Body of pancreas (tissue), 4 donors: Measurements from ENCODE around the gene CISD3. TPM values are rescaled to one million over a fixed set of nuclear protein-coding genes. Genes with fewer than 3 reads are reported as not detected.

ENCODE experiments used
- ATAC-seq: fragments of 150-250 bp; one replicate; pipeline ENCODE4 v1.9.1; 2016
- DNase-seq, 4 donors: peaks; one replicate each; pipeline ENCODE4 v3.0.0-alpha.2; 2019
- H3K27ac ChIP-seq, 4 donors: fragments of 200-600 bp; sonication (generic); 1 replicate in 3 of 4; 2 replicates in 1 of 4; pipeline versions ENCODE4 v1.5.1 to v1.6.1; 2016 to 2019; ENCODE audit warnings: mild to moderate bottlenecking in 1 of 4, mixed read lengths in 1 of 4, moderate library complexity in 1 of 4
- H3K27me3 ChIP-seq, 2 donors: fragments of 200-600 bp; sonication (generic); one replicate each; pipeline ENCODE4 v1.6.0; 2016; ENCODE audit warnings: mild to moderate bottlenecking in 1 of 2
- H3K36me3 ChIP-seq, 2 donors: fragments of 200-600 bp; sonication (generic); replicated peaks in 1 of 2; 2 replicates each; pipeline ENCODE4 v1.5.1; 2016; ENCODE audit warnings: low read depth in 2 of 2; ENCODE audit not compliant: insufficient read depth in 1 of 2
- H3K4me1 ChIP-seq: fragments of 200-600 bp; sonication (generic); one replicate; pipeline ENCODE4 v1.6.0; 2016
- H3K4me3 ChIP-seq, 2 donors: fragments of 200-600 bp; sonication (generic); 1 replicate in 1 of 2; 2 replicates in 1 of 2; pipeline ENCODE4 v1.5.1; 2016 to 2019
- H3K9me3 ChIP-seq, 3 donors: fragments of 200-600 bp; sonication (generic); 1 replicate in 2 of 3; 2 replicates in 1 of 3; pipeline ENCODE4 v1.5.1; 2016
- CTCF ChIP-seq, 7 experiments: fragments of 450-650 bp in 4 of 7; fragments of 200-600 bp in 3 of 7; sonication (generic) in 3 of 7; IDR thresholded peaks; one replicate each; pipeline ENCODE4 v1.5.1; 2016 to 2019; ENCODE audit warnings: antibody characterized with exemption in 7 of 7
- POLR2A ChIP-seq, 3 donors: fragments of 450-650 bp; IDR thresholded peaks; one replicate each; pipeline ENCODE4 v1.6.1; 2016; ENCODE audit warnings: antibody characterized with exemption in 3 of 3, mild to moderate bottlenecking in 2 of 3
- WGBS, 2 donors: methylation state at CpG; one replicate each; pipeline ENCODE4 v1.1.5; 2017; 5-methylcytosine and 5-hydroxymethylcytosine counted together
- intact Hi-C: fragments of 100-400 bp; cut with DNase I; formaldehyde crosslinking; loops from one replicate; pipeline ENCODE4 v1.15.1; 2023
- total RNA-seq, 2 donors: library from RNA; depleted of rRNA; stranded (reverse); fragments of >200 nt; gene quantifications; one replicate each; pipeline ENCODE4 v1.1.0, GENCODE V29; 2016

Gene CISD3
- total RNA-seq, result 10 to 100 TPM; 11.2 TPM

GRCh38 chr17:38729886-38730525 is at the start of gene CISD3:
CISD3 (plus strand) TSS chr17:38730341; CDS start chr17:38730359, 18 bp downstream.
- H3K9me3 ChIP-seq, result no peaks in the 10 kb centered on the region
- DNase-seq (peak; percentile 88 to 90 (median 90)), ATAC-seq (peak; percentile 80)
- peaks cover 51% of the 10 kb centered on the region for H3K4me1 ChIP-seq
- intact Hi-C loops, result no loop called here
- H3K4me3 ChIP-seq, result peak within 1 kb of the TSS; percentile 45 to 53
- H3K27ac ChIP-seq, result peak within 1 kb of the TSS; percentile 93 to 97 (median 96)
- WGBS, 2 donors, result 0 to 2% methylated on average over 18 to 68 of the region's 92 CpGs
- H3K27me3 ChIP-seq, result no peaks in the 10 kb centered on the region
- peak in 1 of 3 donors; percentile 10 for TF ChIP-seq POLR2A (IDR thresholded peaks at IDR 0.05)
- peak; percentile 35 to 97 (median 80) for TF ChIP-seq CTCF (IDR thresholded peaks at IDR 0.05)
- H3K36me3 ChIP-seq, result no peaks in the 10 kb centered on the region

GRCh38 chr17:38681096-38681495 is 49.0 kb upstream of the CISD3 start:
- Histone ChIP-seq H3K27me3 (no peaks in the 10 kb centered on the region), H3K9me3 (no peaks in the 10 kb centered on the region), H3K4me3 (no peak overlapping the region), H3K36me3 (no peaks in the 10 kb centered on the region), H3K27ac (no peak overlapping the region), H3K4me1 (peaks cover 3% of the 10 kb centered on the region)
- ATAC-seq, result no peak
- 73 to 81% methylated on average over 3 of the region's 3 CpGs for WGBS, 2 donors
- intact Hi-C loops, result loop anchor here (5.0 kb wide), 1 partner anchor 56 kb away; no protein-coding TSS in a partner anchor
- TF ChIP-seq CTCF (IDR thresholded peaks at IDR 0.05) (no peak), POLR2A (IDR thresholded peaks at IDR 0.05) (no peak)
- DNase-seq, result no peak

- no peak for TF ChIP-seq POLR2A (IDR thresholded peaks at IDR 0.05)
- TF ChIP-seq CTCF (IDR thresholded peaks at IDR 0.05), result no peak
- H3K9me3 ChIP-seq, result no peaks in the 10 kb centered on the region
- 78 to 80% methylated on average over 12 of the region's 12 CpGs for WGBS, 2 donors
- no peak overlapping the region for H3K4me3 ChIP-seq
- H3K27me3 ChIP-seq, result no peaks in the 10 kb centered on the region
- ATAC-seq (no peak), DNase-seq (peak in 1 of 4 donors; percentile 37)
- H3K27ac ChIP-seq, result no peak overlapping the region
- H3K4me1 ChIP-seq, result no peaks in the 10 kb centered on the region
- H3K36me3 ChIP-seq, result no peaks in the 10 kb centered on the region
- intact Hi-C loops, result no loop called here
These were observed 44.6 kb upstream of the CISD3 start for GRCh38 chr17:38685491-38685890.

- DNase-seq (no peak), ATAC-seq (no peak)
- Histone ChIP-seq H3K27ac (no peak overlapping the region), H3K4me1 (no peaks in the 10 kb centered on the region), H3K4me3 (no peak overlapping the region), H3K27me3 (no peaks in the 10 kb centered on the region), H3K36me3 (no peaks in the 10 kb centered on the region), H3K9me3 (no peaks in the 10 kb centered on the region)
- no peak for TF ChIP-seq POLR2A (IDR thresholded peaks at IDR 0.05)
- no peak for TF ChIP-seq CTCF (IDR thresholded peaks at IDR 0.05)
- 83 to 89% methylated on average over 5 of the region's 5 CpGs for WGBS, 2 donors
- intact Hi-C loops, result no loop called here
These were observed 42.9 kb upstream of the CISD3 start for GRCh38 chr17:38687286-38687685.

- Histone ChIP-seq H3K4me3 (no peak overlapping the region), H3K4me1 (peaks cover 4% of the 10 kb centered on the region), H3K36me3 (no peaks in the 10 kb centered on the region), H3K27ac (no peak overlapping the region), H3K27me3 (no peaks in the 10 kb centered on the region), H3K9me3 (no peaks in the 10 kb centered on the region)
- 79 to 84% methylated on average over 4 of the region's 4 CpGs for WGBS, 2 donors
- intact Hi-C loops, result no loop called here
- ATAC-seq (no peak), DNase-seq (no peak)
- TF ChIP-seq POLR2A (IDR thresholded peaks at IDR 0.05), result no peak
- no peak for TF ChIP-seq CTCF (IDR thresholded peaks at IDR 0.05)
These were observed 39.8 kb upstream of the CISD3 start for GRCh38 chr17:38690386-38690785.
